SK-N-DZ (cell line): ENCODE data around the gene TMEM31. TPM values are rescaled to one million over a fixed set of nuclear protein-coding genes. Genes with fewer than 3 reads are reported as not detected.

Experiments
- DNase-seq: peaks from one replicate; pipeline ENCODE4 v3.0.0-alpha.2; 2015; ENCODE audit warnings: low spot score
- polyA plus RNA-seq, 2 experiments: library from polyadenylated mRNA; depleted of rRNA; stranded (reverse); fragments of >200 nt; gene quantifications; 2 replicates each; pipeline ENCODE4 v1.2.3, GENCODE V29; 2014

The TMEM31 gene
- 0.51 and 0.74 TPM in 2 replicates for polyA plus RNA-seq (2014; cell fraction: cytosol; rRNA removed)
- 0.37 TPM in 1 of 2 replicates, not detected in the other for polyA plus RNA-seq (2014; cell fraction: nucleus; rRNA removed)

DNA sequence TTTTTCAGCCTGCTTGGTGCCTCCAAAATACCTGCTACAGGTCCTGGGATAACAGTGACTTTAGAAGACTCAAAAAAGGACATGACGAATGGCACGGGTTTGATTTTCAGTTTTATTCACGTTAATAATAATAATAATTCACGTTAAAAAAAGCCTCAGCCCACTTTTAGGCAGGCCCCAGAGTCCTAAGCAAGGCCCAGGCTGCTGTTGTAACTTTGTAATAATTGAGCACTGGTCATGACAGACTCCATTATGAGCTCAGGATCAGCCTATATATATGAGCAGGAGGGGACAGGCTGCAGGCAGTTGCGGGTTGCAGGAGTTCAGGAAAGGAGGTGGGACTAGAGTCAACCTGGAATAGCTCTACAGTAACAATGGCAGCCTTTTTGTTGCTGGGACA lies at the start of gene TMEM31:
Gene TMEM31 (plus strand): TSS at position 301 of the 400 bp plus-strand sequence. CDS start 1,350 bp downstream, outside the sequence.
- no peak for DNase-seq

DNA sequence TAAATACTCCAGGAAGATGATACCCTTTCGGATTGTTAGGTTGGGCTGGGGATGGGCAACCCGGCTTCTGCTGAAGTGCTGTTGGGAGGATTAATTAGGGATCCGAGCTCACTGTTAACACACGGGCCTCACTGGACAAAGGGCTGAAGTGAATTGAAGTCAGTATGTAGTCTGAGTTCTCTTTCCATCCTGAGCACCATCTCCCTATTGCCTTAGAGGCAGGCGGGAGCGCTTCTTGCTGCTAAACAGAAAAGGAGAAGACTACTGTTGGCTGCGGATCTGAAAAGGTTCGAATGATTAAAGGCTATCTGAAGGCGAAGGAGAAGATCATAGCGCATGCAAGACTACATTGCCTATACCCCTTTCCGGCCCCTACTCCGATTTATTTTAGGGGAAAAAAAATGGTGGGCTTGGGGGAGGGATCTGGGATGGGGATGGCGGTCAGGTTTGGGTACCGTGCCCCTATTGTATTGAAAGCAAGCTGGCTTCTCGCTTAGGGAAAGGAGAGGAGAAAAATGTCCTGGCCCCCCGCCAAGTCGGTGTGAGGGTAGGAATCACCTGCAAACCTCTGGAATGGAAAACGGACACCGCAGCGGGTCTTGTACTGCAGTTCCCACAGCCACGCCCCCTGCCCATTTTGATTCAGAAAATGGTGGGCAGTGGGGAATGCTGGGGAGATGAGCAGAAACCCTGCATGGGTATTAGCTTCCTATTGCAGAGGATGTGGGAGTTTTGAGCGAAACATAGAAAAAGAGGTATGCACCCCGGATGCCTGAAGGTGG lies 46.5 kb upstream of the TMEM31 start:
- DNase-seq = no peak

GRCh38 chrX:103666202-103667107 lies 44.3 kb upstream of the TMEM31 start:
- peak; percentile 92 for DNase-seq

GRCh38 chrX:103669745-103670144 lies 41.0 kb upstream of the TMEM31 start:
- no peak for DNase-seq

- DNase-seq = peak; percentile 22
Measured at GRCh38 chrX:103674531-103675454, 35.9 kb upstream of the TMEM31 start.

- no peak for DNase-seq
Measured at GRCh38 chrX:103678199-103678993, 32.3 kb upstream of the TMEM31 start.

- DNase-seq = no peak
Measured at GRCh38 chrX:103681443-103681842, 29.3 kb upstream of the TMEM31 start.

GRCh38 chrX:103685396-103685795 lies 25.3 kb upstream of the TMEM31 start:
- no peak for DNase-seq

DNA sequence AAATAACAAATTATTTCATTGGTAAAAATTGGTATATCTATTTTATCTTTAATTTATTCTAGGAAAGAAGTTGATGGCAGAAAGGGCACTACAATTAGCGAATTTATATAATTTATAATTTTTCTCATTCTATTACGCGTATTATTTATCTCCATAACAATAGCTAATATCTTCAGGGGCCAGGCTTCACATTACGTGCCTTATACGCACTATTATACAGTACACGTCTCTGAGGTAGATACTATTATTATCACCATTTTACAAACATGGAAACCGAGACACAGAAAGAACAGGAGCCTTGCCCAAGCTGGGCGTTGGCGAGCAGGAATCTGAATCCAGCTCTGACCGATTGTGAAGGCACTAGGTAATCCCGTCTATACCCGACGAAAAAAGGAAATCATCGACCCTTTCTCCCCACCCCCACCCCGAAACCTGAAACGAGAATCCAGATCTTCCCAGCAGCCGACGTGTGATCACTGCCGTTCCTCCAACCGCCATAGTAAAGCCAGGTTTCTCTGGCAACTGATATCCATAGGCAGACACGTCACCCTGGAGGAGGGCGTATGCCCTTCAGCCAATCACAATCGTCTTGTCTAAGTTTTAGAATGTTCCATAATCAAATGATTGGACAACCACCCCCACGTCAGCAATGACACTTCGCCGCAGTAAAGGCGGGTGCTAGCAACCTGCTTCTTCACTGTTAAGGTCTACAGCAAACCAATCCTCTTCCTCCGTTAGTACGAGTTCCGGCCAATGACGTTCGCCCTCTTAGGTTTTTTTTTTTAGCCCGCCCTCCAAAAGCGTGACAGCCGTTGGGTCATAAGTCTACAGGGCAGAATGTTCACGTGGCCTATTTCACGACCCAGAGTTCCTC lies 24.3 kb upstream of the TMEM31 start, which contains the start of gene MORF4L2:
Gene MORF4L2 (minus strand): TSS at position 501 of the 874 bp plus-strand sequence. CDS start 9,672 bp downstream, outside the sequence.
- DNase-seq = peak; percentile 99

- DNase-seq = no peak
Measured at GRCh38 chrX:103687073-103687695, 23.5 kb upstream of the TMEM31 start.

DNA sequence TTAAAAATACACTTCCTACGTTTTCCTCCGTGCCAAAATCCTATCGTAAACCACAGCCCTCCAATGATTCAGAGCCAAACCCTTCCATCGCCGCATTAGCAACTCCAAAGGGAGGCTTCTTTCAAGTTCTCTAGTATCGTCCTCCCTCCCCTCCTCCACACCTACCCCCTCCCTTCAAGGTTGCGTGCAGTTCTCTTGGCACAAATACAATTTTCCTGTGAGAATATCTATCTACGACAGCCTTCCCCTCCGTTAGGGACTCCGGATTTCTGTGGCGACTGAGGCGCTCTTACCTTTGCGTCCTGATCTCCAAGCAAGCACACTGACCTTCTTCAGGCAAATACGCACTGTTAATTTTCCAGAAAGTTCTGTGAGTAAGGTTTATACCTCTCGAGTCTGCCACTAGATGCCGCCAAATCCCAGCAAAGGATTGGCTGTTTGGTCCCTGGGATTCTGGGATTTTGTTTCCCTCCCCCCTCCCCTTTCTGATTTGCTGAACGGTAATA lies 23.0 kb upstream of the TMEM31 start:
- peak; percentile 79 for DNase-seq

- peak; percentile 41 for DNase-seq
Measured at GRCh38 chrX:103688946-103689345, 21.8 kb upstream of the TMEM31 start.

DNA sequence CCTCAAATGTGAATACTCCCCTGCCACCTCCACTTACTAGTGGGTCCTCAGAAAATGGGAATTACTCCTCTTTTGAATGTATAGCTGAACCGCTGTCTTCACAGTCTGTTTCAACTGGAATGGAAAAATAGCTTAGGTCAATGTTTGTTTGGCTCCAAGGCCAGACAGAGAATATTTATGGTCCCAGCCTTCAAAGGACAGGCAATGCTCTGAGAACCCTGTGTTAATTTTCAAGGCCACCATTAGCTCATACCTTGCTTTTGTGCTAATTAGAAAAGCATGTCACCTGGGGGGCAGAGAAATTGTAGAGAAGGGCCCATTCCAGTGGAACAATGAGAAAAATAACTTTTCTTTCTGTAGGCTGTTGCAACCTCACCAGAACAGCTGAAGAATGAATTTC lies 19.6 kb upstream of the TMEM31 start:
- no peak for DNase-seq

GRCh38 chrX:103697687-103698086 lies 13.0 kb upstream of the TMEM31 start:
- no peak for DNase-seq

DNA sequence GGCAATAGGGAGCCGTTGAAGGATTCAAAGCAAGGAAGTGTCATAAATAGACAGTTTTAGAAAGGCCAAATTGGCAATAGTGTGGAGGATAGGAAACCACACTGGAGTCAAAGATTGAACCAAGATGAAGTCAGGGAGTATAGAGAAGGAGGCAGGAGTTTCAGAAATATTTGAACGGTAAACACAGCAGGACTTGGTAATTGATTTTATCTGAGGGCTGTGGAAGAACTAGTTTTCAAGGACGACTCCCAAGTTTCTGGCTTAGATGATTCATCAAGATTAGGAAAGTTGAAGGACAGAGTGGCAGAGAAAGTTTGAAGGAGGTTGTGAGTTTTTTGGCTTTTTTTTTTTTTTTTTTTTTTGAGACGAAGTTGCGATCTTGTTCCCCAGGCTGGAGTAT lies 11.5 kb upstream of the TMEM31 start:
- no peak for DNase-seq

- no peak for DNase-seq
Measured at GRCh38 chrX:103704863-103705262, 5.8 kb upstream of the TMEM31 start.

DNA sequence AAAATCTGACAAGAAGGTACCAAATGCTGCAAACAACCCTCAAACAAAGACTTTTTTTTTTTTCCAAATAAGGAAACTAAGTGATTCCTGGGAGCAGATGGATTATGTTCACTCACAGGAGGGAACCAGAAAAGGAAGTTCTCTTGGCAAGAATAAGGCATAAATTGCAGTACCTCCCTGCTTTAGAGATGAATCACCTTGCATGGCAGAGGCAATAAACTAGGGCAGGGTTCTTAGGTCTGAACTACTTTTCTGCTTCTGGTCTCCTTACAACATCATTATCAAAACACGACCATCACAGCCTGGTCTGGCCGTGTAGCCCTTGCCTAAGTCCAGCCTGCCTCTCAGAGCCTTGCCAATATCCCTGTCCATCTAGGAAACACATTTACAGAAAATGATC lies 6.3 kb downstream of the TMEM31 start:
- DNase-seq = no peak

DNA sequence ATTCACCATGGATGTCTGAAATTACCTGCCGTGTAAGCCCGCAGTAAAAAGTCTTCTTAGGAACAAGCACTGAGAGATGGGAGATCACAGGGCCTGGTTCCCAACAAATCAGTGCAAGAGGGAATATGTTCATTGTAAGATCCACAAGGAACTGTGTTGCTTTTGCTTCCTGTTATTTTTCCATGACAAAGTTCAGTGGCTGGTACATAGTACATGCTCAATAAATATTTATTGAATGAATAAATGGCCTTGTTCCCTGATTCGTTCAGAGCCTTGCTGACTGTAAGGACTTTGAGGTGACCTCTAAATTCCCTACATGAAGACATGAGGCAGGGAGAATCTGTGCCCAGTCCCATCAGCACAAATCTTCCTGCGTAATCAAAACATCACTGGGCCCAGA lies 7.4 kb downstream of the TMEM31 start:
- DNase-seq = no peak

- no peak for DNase-seq
Measured at GRCh38 chrX:103722505-103722904, 11.8 kb downstream of the TMEM31 start.
